Stimulated activated CD8-positive, alpha-beta memory T cell treated with anti-CD3 and anti-CD28 coated beads, Interleukin-15, amount 100 ng/mL, for 48 hours (primary cell): ENCODE results near the gene MAOB.
"Not testable (repeated sequence)": the region's sequence is repeated elsewhere in the genome, so short reads cannot be mapped to it uniquely, and the experiment has no call there.

Experiments
- DNase-seq, 2 donors: peaks; one replicate each; pipeline ENCODE4 v3.0.0-alpha.2; 2020; ENCODE audit warnings: low read depth in 2 of 2

MAOB gene

GRCh38 chrX:43756076-43756475, 126.2 kb downstream of the MAOB start:
- DNase-seq, result no peak

- DNase-seq, result no peak
Measured at GRCh38 chrX:43753637-43754036, 128.6 kb downstream of the MAOB start.

- peak in 1 of 2 donors; percentile 0 for DNase-seq
Measured at GRCh38 chrX:43750248-43750676, 132.0 kb downstream of the MAOB start.

- DNase-seq, result no peak
Measured at GRCh38 chrX:43747476-43747875, 134.8 kb downstream of the MAOB start.

- DNase-seq, result no peak
Measured at GRCh38 chrX:43745938-43746721, 136.1 kb downstream of the MAOB start.

GRCh38 chrX:43744284-43744683, 138.0 kb downstream of the MAOB start:
- no peak for DNase-seq

- DNase-seq, result no peak
Measured at GRCh38 chrX:43743100-43743822, 139.0 kb downstream of the MAOB start.

GRCh38 chrX:43741843-43742573, 140.2 kb downstream of the MAOB start:
- DNase-seq, result no peak

- DNase-seq, result no peak
Measured at GRCh38 chrX:43735957-43736356, 146.3 kb downstream of the MAOB start.

- no peak for DNase-seq
Measured at GRCh38 chrX:43735534-43735933, 146.7 kb downstream of the MAOB start.

GRCh38 chrX:43734444-43734843, 147.8 kb downstream of the MAOB start:
- no peak for DNase-seq

- no peak for DNase-seq
Measured at GRCh38 chrX:43733699-43734098, 148.6 kb downstream of the MAOB start.

- DNase-seq, result no peak
Measured at GRCh38 chrX:43731086-43731485, 151.2 kb downstream of the MAOB start.

GRCh38 chrX:43728966-43729365, 153.3 kb downstream of the MAOB start:
- no peak for DNase-seq

GRCh38 chrX:43728002-43728401, 154.2 kb downstream of the MAOB start:
- no peak for DNase-seq

GRCh38 chrX:43727254-43727653, 155.0 kb downstream of the MAOB start:
- not testable (repeated sequence) for DNase-seq

GRCh38 chrX:43725227-43725626, 157.0 kb downstream of the MAOB start:
- not testable (repeated sequence) for DNase-seq

GRCh38 chrX:43720961-43721360, 161.3 kb downstream of the MAOB start:
- DNase-seq, result no peak

GRCh38 chrX:43720082-43720481, 162.2 kb downstream of the MAOB start:
- no peak for DNase-seq

- no peak for DNase-seq
Measured at GRCh38 chrX:43718956-43719355, 163.3 kb downstream of the MAOB start.

- DNase-seq, result no peak
Measured at GRCh38 chrX:43718546-43718945, 163.7 kb downstream of the MAOB start.

- no peak for DNase-seq
Measured at GRCh38 chrX:43718081-43718480, 164.2 kb downstream of the MAOB start.
